Trophoblast cell (in vitro differentiated cells and primary cell): Measurements from ENCODE around the gene CD59.

Source experiments
- DNase-seq, 2 donors: peaks; one replicate each; pipeline ENCODE4 v3.0.0-alpha.2; 2016
- H2AFZ ChIP-seq: 2 replicates; pipeline ENCODE4 v1.6.1; 2013; ENCODE audit warnings: low read length, moderate library complexity, mild to moderate bottlenecking; ENCODE audit not compliant: insufficient read depth, poor library complexity
- H2AK5ac ChIP-seq: 2 replicates; pipeline ENCODE4 v1.6.1; 2013; ENCODE audit warnings: mild to moderate bottlenecking, low read length
- H2BK120ac ChIP-seq: 2 replicates; pipeline ENCODE4 v1.6.1; 2013; ENCODE audit warnings: low read length, mild to moderate bottlenecking, moderate library complexity; ENCODE audit not compliant: insufficient read depth, poor library complexity
- H2BK12ac ChIP-seq: 2 replicates; pipeline ENCODE4 v1.6.1; 2013; ENCODE audit warnings: mild to moderate bottlenecking, low read length, moderate library complexity
- H2BK5ac ChIP-seq: 2 replicates; pipeline ENCODE4 v1.6.1; 2013; ENCODE audit warnings: low read length, low read depth, moderate library complexity, mild to moderate bottlenecking; ENCODE audit not compliant: poor library complexity
- H3K14ac ChIP-seq: 2 replicates; pipeline ENCODE4 v1.6.1; 2013; ENCODE audit warnings: mild to moderate bottlenecking, low read length
- H3K18ac ChIP-seq: 2 replicates; pipeline ENCODE4 v1.6.1; 2013; ENCODE audit warnings: mild to moderate bottlenecking, low read length
- H3K23ac ChIP-seq: 2 replicates; pipeline ENCODE4 v1.6.1; 2013; ENCODE audit warnings: low read length
- H3K27ac ChIP-seq: 2 replicates; pipeline ENCODE4 v1.5.1; 2013; ENCODE audit warnings: low read depth, mild to moderate bottlenecking, inconsistent platforms, low read length, moderate library complexity
- H3K27me3 ChIP-seq: 2 replicates; pipeline ENCODE4 v1.6.1; 2013; ENCODE audit warnings: inconsistent platforms, mild to moderate bottlenecking, low read length, moderate library complexity; ENCODE audit not compliant: insufficient read depth
- H3K36me3 ChIP-seq, 2 experiments: 1 replicate in 1 of 2; 2 replicates in 1 of 2; pipeline ENCODE4 v1.6.1; 2013; ENCODE audit warnings: low read length in 2 of 2, mild to moderate bottlenecking in 2 of 2, moderate library complexity in 1 of 2; ENCODE audit not compliant: insufficient read depth in 2 of 2, control insufficient read depth in 1 of 2
- H3K4ac ChIP-seq: 2 replicates; pipeline ENCODE4 v1.6.1; 2013; ENCODE audit warnings: low read depth, mild to moderate bottlenecking, low read length, moderate library complexity
- H3K4me1 ChIP-seq, 2 experiments: 1 replicate in 1 of 2; 2 replicates in 1 of 2; pipeline ENCODE4 v1.6.1; 2013; ENCODE audit warnings: low read length in 2 of 2, mild to moderate bottlenecking in 2 of 2, moderate library complexity in 1 of 2; ENCODE audit not compliant: insufficient read depth in 2 of 2, control insufficient read depth in 1 of 2
- H3K4me2 ChIP-seq: 2 replicates; pipeline ENCODE4 v1.6.1; 2013; ENCODE audit warnings: inconsistent platforms, mild to moderate bottlenecking, low read length, moderate library complexity
- H3K4me3 ChIP-seq: 2 replicates; pipeline ENCODE4 v1.5.1; 2013; ENCODE audit warnings: mild to moderate bottlenecking, low read depth, low read length, inconsistent platforms
- H3K79me1 ChIP-seq: one replicate; pipeline ENCODE4 v1.6.1; 2013; ENCODE audit warnings: low read length
- H3K79me2 ChIP-seq: 2 replicates; pipeline ENCODE4 v1.6.1; 2013; ENCODE audit warnings: low read length, mild to moderate bottlenecking; ENCODE audit not compliant: control insufficient read depth, insufficient read depth, poor library complexity
- H3K9ac ChIP-seq: 2 replicates; pipeline ENCODE4 v1.6.1; 2013; ENCODE audit warnings: mild to moderate bottlenecking, low read length
- H3K9me3 ChIP-seq: 2 replicates; pipeline ENCODE4 v1.6.1; 2013; ENCODE audit warnings: low read depth, mild to moderate bottlenecking, control low read depth, inconsistent platforms, low read length; ENCODE audit not compliant: insufficient read depth
- H4K12ac ChIP-seq: 2 replicates; pipeline ENCODE4 v1.6.1; 2013; ENCODE audit warnings: low read depth, mild to moderate bottlenecking, low read length, moderate library complexity
- H4K8ac ChIP-seq: 2 replicates; pipeline ENCODE4 v1.6.1; 2013; ENCODE audit warnings: low read depth, mild to moderate bottlenecking, low read length, moderate library complexity
- H4K91ac ChIP-seq: one replicate; pipeline ENCODE4 v1.6.1; 2013; ENCODE audit warnings: low read depth, mild to moderate bottlenecking, low read length, moderate library complexity
- WGBS: extraction: QIAGEN DNeasy Blood & Tissue Kit; methylation state at CpG from one replicate; pipeline ENCODE4 v1.1.7; 2013; ENCODE audit warnings: missing lambda C conversion rate; ENCODE audit not compliant: insufficient read length, insufficient coverage; ENCODE audit errors: extremely low coverage; 5-methylcytosine and 5-hydroxymethylcytosine counted together

CD59 gene

DNA sequence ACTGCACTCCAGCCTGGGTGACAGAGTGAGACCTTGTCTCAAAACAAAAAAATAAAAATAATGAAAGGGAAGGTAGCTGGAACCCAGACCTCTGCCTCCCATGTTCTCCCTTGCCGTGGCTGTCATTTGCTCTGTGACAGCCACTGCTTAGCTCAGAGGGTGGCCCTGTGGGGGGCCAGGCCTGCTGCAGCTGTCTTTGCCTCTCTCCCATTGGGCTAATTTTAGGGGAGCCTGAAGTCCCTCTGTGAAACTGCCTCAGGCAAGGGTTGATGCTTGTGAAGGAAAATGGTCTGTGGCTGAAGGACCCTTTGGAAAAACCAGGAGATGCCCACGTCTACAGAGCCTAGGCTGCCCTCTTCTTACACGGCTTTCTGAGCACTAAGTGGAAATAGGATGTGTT is 78.5 kb downstream of the CD59 start:
- WGBS = no CpG with 5 or more reads among the region's 3 CpGs
- no peak overlapping the region for H3K4me2 ChIP-seq
- H3K36me3 ChIP-seq = no peaks in the 10 kb centered on the region
- no peaks in the 10 kb centered on the region for H3K27me3 ChIP-seq
- no peak overlapping the region for H3K23ac ChIP-seq
- no peak overlapping the region for H3K27ac ChIP-seq
- H3K79me1 ChIP-seq = no peaks in the 10 kb centered on the region
- H4K8ac ChIP-seq = peak overlapping the region; percentile 24
- H3K14ac ChIP-seq = no peak overlapping the region
- peaks cover 0 to under 1% of the 10 kb centered on the region in 2 experiments for H3K4me1 ChIP-seq
- no peak overlapping the region for H4K91ac ChIP-seq
- H4K12ac ChIP-seq = no peak overlapping the region
- H2AK5ac ChIP-seq = no peak overlapping the region
- no peaks in the 10 kb centered on the region for H3K79me2 ChIP-seq
- no peak overlapping the region for H2AFZ ChIP-seq
- H3K18ac ChIP-seq = no peak overlapping the region
- H2BK12ac ChIP-seq = no peak overlapping the region
- DNase-seq = no peak
- H3K4ac ChIP-seq = no peak overlapping the region
- H2BK120ac ChIP-seq = no peak overlapping the region
- H3K9me3 ChIP-seq = no peaks in the 10 kb centered on the region
- no peak overlapping the region for H3K9ac ChIP-seq
- H3K4me3 ChIP-seq = no peak overlapping the region
- no peak overlapping the region for H2BK5ac ChIP-seq

- Histone ChIP-seq H3K4me2 (no peak overlapping the region), H3K79me2 (no peaks in the 10 kb centered on the region), H3K23ac (no peak overlapping the region), H3K18ac (no peak overlapping the region), H3K4me3 (no peak overlapping the region), H3K79me1 (no peaks in the 10 kb centered on the region), H4K91ac (no peak overlapping the region), H3K14ac (no peak overlapping the region), H4K8ac (no peak overlapping the region), H3K27me3 (no peaks in the 10 kb centered on the region), H2AK5ac (no peak overlapping the region), H3K4ac (no peak overlapping the region), H3K36me3 (no peaks in the 10 kb centered on the region), H2BK12ac (no peak overlapping the region), H2BK5ac (no peak overlapping the region), H3K27ac (no peak overlapping the region), H2BK120ac (no peak overlapping the region), H2AFZ (no peak overlapping the region), H4K12ac (no peak overlapping the region), H3K4me1 (peaks cover 2 to 4% of the 10 kb centered on the region in 2 experiments), H3K9me3 (no peaks in the 10 kb centered on the region), H3K9ac (no peak overlapping the region)
- no peak for DNase-seq
- WGBS = no CpG with 5 or more reads among the region's 7 CpGs
These were observed 79.5 kb downstream of the CD59 start for GRCh38 chr11:33656768-33657167.

- no peak overlapping the region for H3K23ac ChIP-seq
- no peak overlapping the region for H2BK5ac ChIP-seq
- no peak overlapping the region for H3K14ac ChIP-seq
- H2BK12ac ChIP-seq = no peak overlapping the region
- no peak for DNase-seq
- no peaks in the 10 kb centered on the region for H3K79me2 ChIP-seq
- no peak overlapping the region for H3K27ac ChIP-seq
- no peak overlapping the region for H4K12ac ChIP-seq
- no peaks in the 10 kb centered on the region for H3K79me1 ChIP-seq
- H3K4me3 ChIP-seq = no peak overlapping the region
- H2AK5ac ChIP-seq = no peak overlapping the region
- no peak overlapping the region for H3K9ac ChIP-seq
- peaks cover 2 to 4% of the 10 kb centered on the region in 2 experiments for H3K4me1 ChIP-seq
- H3K4me2 ChIP-seq = no peak overlapping the region
- no peak overlapping the region for H3K4ac ChIP-seq
- H2AFZ ChIP-seq = no peak overlapping the region
- H2BK120ac ChIP-seq = no peak overlapping the region
- WGBS = no CpG with 5 or more reads among the region's 11 CpGs
- no peak overlapping the region for H4K91ac ChIP-seq
- no peaks in the 10 kb centered on the region for H3K9me3 ChIP-seq
- H3K18ac ChIP-seq = no peak overlapping the region
- H3K36me3 ChIP-seq = no peaks in the 10 kb centered on the region
- H4K8ac ChIP-seq = no peak overlapping the region
- no peaks in the 10 kb centered on the region for H3K27me3 ChIP-seq
These were observed 80.2 kb downstream of the CD59 start for GRCh38 chr11:33655842-33656600.

- Histone ChIP-seq H3K4ac (no peak overlapping the region), H4K12ac (no peak overlapping the region), H2BK12ac (no peak overlapping the region), H3K23ac (no peak overlapping the region), H3K18ac (no peak overlapping the region), H3K36me3 (no peaks in the 10 kb centered on the region), H3K79me1 (no peaks in the 10 kb centered on the region), H2BK120ac (no peak overlapping the region), H3K4me3 (no peak overlapping the region), H2BK5ac (no peak overlapping the region), H2AFZ (no peak overlapping the region), H4K91ac (no peak overlapping the region), H4K8ac (no peak overlapping the region), H3K27ac (no peak overlapping the region), H3K4me2 (no peak overlapping the region), H3K4me1 (peaks cover 2 to 4% of the 10 kb centered on the region in 2 experiments), H3K27me3 (no peaks in the 10 kb centered on the region), H2AK5ac (no peak overlapping the region), H3K79me2 (no peaks in the 10 kb centered on the region), H3K9me3 (no peaks in the 10 kb centered on the region), H3K14ac (no peak overlapping the region), H3K9ac (no peak overlapping the region)
- DNase-seq = no peak
- no CpG with 5 or more reads among the region's 6 CpGs for WGBS
These were observed 81.6 kb downstream of the CD59 start for GRCh38 chr11:33654594-33654993.
